Spleen (tissue), 11 donors: ENCODE data around the gene ABCB1. TPM values are rescaled to one million over a fixed set of nuclear protein-coding genes. Genes with fewer than 3 reads are reported as not detected.

Experiments used
- DNase-seq: peaks from one replicate; pipeline ENCODE4 v3.0.0-alpha.2; 2020
- H3K27ac ChIP-seq, 8 donors: fragments of 200-600 bp; sonication (generic) in 7 of 8; 1 replicate in 4 of 8; 2 replicates in 4 of 8; pipeline versions ENCODE4 v1.5.0 to v1.8.0; 2016 to 2021; ENCODE audit warnings: inconsistent platforms in 4 of 8, mild to moderate bottlenecking in 4 of 8, moderate library complexity in 1 of 8
- H3K27me3 ChIP-seq, 7 donors: fragments of 200-600 bp; sonication (generic) in 6 of 7; replicated peaks in 1 of 7; 1 replicate in 4 of 7; 2 replicates in 3 of 7; pipeline versions ENCODE4 v1.5.0 to v1.8.0; 2016 to 2021; ENCODE audit warnings: inconsistent platforms in 3 of 7, mild to moderate bottlenecking in 1 of 7
- H3K36me3 ChIP-seq, 6 donors: fragments of 200-600 bp; sonication (generic) in 5 of 6; 1 replicate in 4 of 6; 2 replicates in 2 of 6; pipeline versions ENCODE4 v1.5.0 to v1.8.0; 2016 to 2021; ENCODE audit warnings: inconsistent platforms in 2 of 6
- H3K4me1 ChIP-seq, 6 donors: fragments of 200-600 bp; sonication (generic) in 5 of 6; 1 replicate in 3 of 6; 2 replicates in 3 of 6; pipeline versions ENCODE4 v1.5.0 to v1.8.0; 2016 to 2021; ENCODE audit warnings: inconsistent platforms in 3 of 6
- H3K4me3 ChIP-seq, 8 donors: fragments of 200-600 bp; sonication (generic) in 7 of 8; 1 replicate in 4 of 8; 2 replicates in 4 of 8; pipeline versions ENCODE4 v1.5.0 to v1.8.0; 2016 to 2021; ENCODE audit warnings: inconsistent platforms in 4 of 8, mild to moderate bottlenecking in 4 of 8, moderate library complexity in 2 of 8
- H3K9me3 ChIP-seq, 8 donors: fragments of 200-600 bp; sonication (generic) in 7 of 8; 1 replicate in 4 of 8; 2 replicates in 4 of 8; pipeline versions ENCODE4 v1.5.0 to v1.8.0; 2016 to 2021; ENCODE audit warnings: inconsistent platforms in 4 of 8
- CTCF ChIP-seq, 11 experiments: fragments of 200-600 bp in 7 of 11; fragments of 450-650 bp in 4 of 11; sonication (generic) in 4 of 11; IDR thresholded peaks in 8 of 11; conservative IDR thresholded peaks in 3 of 11; 1 replicate in 7 of 11; 2 replicates in 4 of 11; pipeline versions ENCODE4 v1.4.0 to v1.8.0; 2016 to 2021; ENCODE audit warnings: antibody characterized with exemption in 11 of 11, inconsistent platforms in 4 of 11, mild to moderate bottlenecking in 1 of 11
- POLR2A ChIP-seq, 3 donors: fragments of 450-650 bp; IDR thresholded peaks; one replicate each; pipeline ENCODE4 v1.5.1; 2017; ENCODE audit warnings: antibody characterized with exemption in 3 of 3, mild to moderate bottlenecking in 1 of 3
- POLR2AphosphoS5 ChIP-seq, 3 donors: sonication (generic); formaldehyde crosslinking; IDR thresholded peaks; one replicate each; pipeline ENCODE4 v1.5.1; 2017; ENCODE audit warnings: antibody characterized with exemption in 3 of 3
- WGBS, 5 donors: extraction: QIAGEN DNeasy Blood & Tissue Kit in 3 of 5; methylation state at CpG; one replicate each; pipeline versions ENCODE4 v1.1.5 to v1.1.7; 2013 to 2018; 5-methylcytosine and 5-hydroxymethylcytosine counted together
- intact Hi-C: fragments of 100-400 bp; cut with DNase I; formaldehyde crosslinking; loops from one replicate; pipeline ENCODE4 v1.15.0; 2023; ENCODE audit warnings: low total_unique reads
- polyA plus RNA-seq, 3 donors: library from polyadenylated mRNA; stranded (reverse); fragments of 200-250 nt; gene quantifications; one replicate each; pipeline ENCODE4 v1.2.1, GENCODE V29; 2013
- total RNA-seq, 7 donors: library from RNA; depleted of rRNA in 3 of 7; stranded (reverse); fragments of >200 nt in 3 of 7; fragmentation: NEBNext Ultra II Directional in 4 of 7; extraction: Animal tissue kit (Norgen Biotek cat#: 25700) in 4 of 7; gene quantifications; one replicate each; pipeline versions ENCODE4 v1.1.0 to v1.2.1, GENCODE V29; 2016 to 2021
- donor health status: healthy with polysubstance abuse.
- donor health status: DM: no; HTN: no; CAD: no; lungs with moderate emphysema.
- donor health status: DM: no; HTN: no; CAD: no.
- donor health status: Bipolar disorder and iron deficiency.
- donor health status: healthy.
- donor health status: DM: no; HTN: no; CAD: no.
- donor health status: DM: yes; HTN: yes; CAD: no.

Gene ABCB1
- total and polyA plus RNA-seq, 10 donors = 3.0 to 25.6 (median 11.3) TPM

DNA sequence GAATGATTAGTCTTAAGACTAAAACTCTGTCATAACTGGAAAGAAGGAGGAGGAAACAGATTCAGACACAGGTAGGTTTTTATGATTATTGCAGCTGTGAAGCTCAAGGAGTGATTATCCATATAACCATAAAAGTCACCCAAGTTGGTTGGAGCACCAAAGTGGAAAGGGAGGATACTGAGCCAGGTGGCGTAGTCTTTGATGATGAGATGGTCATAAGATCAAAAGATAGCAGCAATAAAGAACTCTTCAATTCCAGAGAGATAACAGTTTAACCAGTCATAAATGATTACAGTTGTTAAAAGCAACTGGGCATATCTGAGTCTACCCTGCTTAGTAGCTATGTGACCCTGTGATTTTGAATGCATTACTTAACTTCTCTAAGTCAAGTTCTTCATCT, 8.4 kb downstream of the ABCB1 start:
- TF ChIP-seq POLR2A (IDR thresholded peaks at IDR 0.05) (no peak), POLR2AphosphoS5 (IDR thresholded peaks at IDR 0.05) (no peak), CTCF (IDR thresholded peaks at IDR 0.05 in 8 of 11, conservative IDR thresholded peaks at IDR 0.05 in 3 of 11) (no peak)
- H3K9me3 ChIP-seq = no peaks in the 10 kb centered on the region
- WGBS, 5 donors = 81 to 100% (median 93%) methylated on average over 1 of the region's 1 CpG
- H3K36me3 ChIP-seq = no peaks in the 10 kb centered on the region
- intact Hi-C loops = no loop called here
- H3K4me3 ChIP-seq = no peak overlapping the region
- H3K27me3 ChIP-seq = no peaks in the 10 kb centered on the region
- no peak overlapping the region for H3K27ac ChIP-seq
- no peak for DNase-seq
- H3K4me1 ChIP-seq = peaks cover 0 to 24% (median 0%) of the 10 kb centered on the region in 6 donors

GRCh38 chr7:87591211-87591610, 9.5 kb downstream of the ABCB1 start:
- H3K4me1 ChIP-seq = peaks cover 0 to 17% (median 0%) of the 10 kb centered on the region in 6 donors
- H3K4me3 ChIP-seq = no peak overlapping the region
- peak overlapping the region in 2 of 8 donors; percentile 32 to 49 for H3K27ac ChIP-seq
- H3K27me3 ChIP-seq = no peaks in the 10 kb centered on the region
- no peak for TF ChIP-seq CTCF (IDR thresholded peaks at IDR 0.05 in 8 of 11, conservative IDR thresholded peaks at IDR 0.05 in 3 of 11)
- no peak for TF ChIP-seq POLR2A (IDR thresholded peaks at IDR 0.05)
- TF ChIP-seq POLR2AphosphoS5 (IDR thresholded peaks at IDR 0.05) = no peak
- no peaks in the 10 kb centered on the region for H3K36me3 ChIP-seq
- no peak for DNase-seq
- WGBS, 5 donors = 61 to 77% (median 64%) methylated on average over 5 of the region's 5 CpGs
- intact Hi-C loops = no loop called here
- H3K9me3 ChIP-seq = no peaks in the 10 kb centered on the region

DNA sequence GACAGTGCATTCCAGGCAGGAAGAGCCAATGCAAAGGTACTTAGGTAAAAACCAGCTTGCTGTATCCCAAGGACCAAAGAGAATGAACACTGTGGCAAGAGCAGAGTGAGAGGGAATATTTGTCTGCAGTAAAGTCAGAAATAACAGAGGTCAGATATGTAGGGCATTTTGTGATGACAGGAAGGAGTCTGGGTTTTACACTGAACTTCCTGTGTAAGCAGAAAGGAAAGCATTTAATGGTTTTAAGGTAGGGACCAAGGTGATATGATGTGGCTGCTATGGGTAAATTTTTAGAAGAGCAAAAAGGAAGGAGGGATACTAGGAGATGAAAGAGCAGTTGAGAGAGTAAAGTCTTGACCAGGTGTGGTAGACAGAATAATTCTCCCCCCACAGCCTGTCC, 10.1 kb downstream of the ABCB1 start:
- DNase-seq = no peak
- intact Hi-C loops = no loop called here
- Histone ChIP-seq H3K27me3 (no peaks in the 10 kb centered on the region), H3K4me3 (no peak overlapping the region), H3K27ac (peak overlapping the region in 2 of 8 donors; percentile 32 to 49), H3K36me3 (no peaks in the 10 kb centered on the region), H3K9me3 (no peaks in the 10 kb centered on the region), H3K4me1 (peaks cover 0 to 17% (median 0%) of the 10 kb centered on the region in 6 donors)
- TF ChIP-seq POLR2A (IDR thresholded peaks at IDR 0.05) = no peak
- TF ChIP-seq POLR2AphosphoS5 (IDR thresholded peaks at IDR 0.05) = no peak
- no peak for TF ChIP-seq CTCF (IDR thresholded peaks at IDR 0.05 in 8 of 11, conservative IDR thresholded peaks at IDR 0.05 in 3 of 11)

DNA sequence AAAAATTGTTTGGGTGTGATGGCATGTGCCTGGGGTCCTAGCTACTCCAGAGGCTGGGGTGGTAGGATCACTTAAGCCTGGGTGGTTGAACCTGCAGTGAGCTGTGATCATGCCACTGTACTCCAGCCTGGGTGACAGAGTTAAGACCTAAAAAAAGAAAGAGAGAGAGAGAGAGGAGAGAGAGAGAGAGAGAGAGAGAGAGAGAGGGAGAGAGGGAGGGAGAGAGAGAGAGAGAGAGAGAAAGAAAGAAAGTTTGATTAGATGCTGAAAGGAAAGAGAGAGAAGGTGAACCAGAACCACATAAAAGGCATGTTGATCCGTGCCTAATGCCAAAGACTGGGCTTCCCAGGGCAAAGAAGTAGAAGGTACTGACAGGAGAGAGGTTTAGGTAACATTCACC, 11.1 kb downstream of the ABCB1 start:
- H3K4me1 ChIP-seq = peaks cover 0 to 17% (median 0%) of the 10 kb centered on the region in 6 donors
- no peaks in the 10 kb centered on the region for H3K9me3 ChIP-seq
- H3K27me3 ChIP-seq = no peaks in the 10 kb centered on the region
- no peak overlapping the region for H3K4me3 ChIP-seq
- H3K27ac ChIP-seq = peak overlapping the region in 1 of 8 donors; percentile 32
- no peaks in the 10 kb centered on the region for H3K36me3 ChIP-seq
- DNase-seq = no peak
- 50 to 80% (median 60%) methylated on average over 1 of the region's 1 CpG for WGBS, 5 donors
- intact Hi-C loops = no loop called here
- no peak for TF ChIP-seq POLR2A (IDR thresholded peaks at IDR 0.05)
- TF ChIP-seq POLR2AphosphoS5 (IDR thresholded peaks at IDR 0.05) = no peak
- no peak for TF ChIP-seq CTCF (IDR thresholded peaks at IDR 0.05 in 8 of 11, conservative IDR thresholded peaks at IDR 0.05 in 3 of 11)
